Islet of Langerhans (tissue), 1 donor: ENCODE measurements around the gene SETD4.
"Not testable (repeated sequence)": the region's sequence is repeated elsewhere in the genome, so short reads cannot be mapped to it uniquely, and the experiment has no call there.

Experiments
- FAIRE-seq: peaks from one replicate; lab custom pipeline; 2011; peaks lifted over from hg19 to GRCh38; lab: Jason Lieb, UNC

The SETD4 gene

GRCh38 chr21:36077758-36078157 lies 17.4 kb upstream of the SETD4 start:
- no peak for FAIRE-seq

GRCh38 chr21:36076878-36077655 lies 16.7 kb upstream of the SETD4 start:
- no peak for FAIRE-seq

GRCh38 chr21:36075953-36076352 lies 15.6 kb upstream of the SETD4 start:
- no peak for FAIRE-seq

- FAIRE-seq: no peak
Measured at GRCh38 chr21:36075171-36075570, 14.8 kb upstream of the SETD4 start.

GRCh38 chr21:36073911-36074310 lies 13.6 kb upstream of the SETD4 start:
- FAIRE-seq: not testable (repeated sequence)

GRCh38 chr21:36073181-36073580 lies 12.9 kb upstream of the SETD4 start:
- no peak for FAIRE-seq

GRCh38 chr21:36072453-36073162 lies 12.3 kb upstream of the SETD4 start:
- FAIRE-seq: no peak

- no peak for FAIRE-seq
Measured at GRCh38 chr21:36070999-36071398, 10.7 kb upstream of the SETD4 start.

- no peak for FAIRE-seq
Measured at GRCh38 chr21:36069713-36070583, 9.6 kb upstream of the SETD4 start, which contains the start of gene CBR1. Gene CBR1, plus strand, starts transcription at chr21:36070024. Its CDS starts 92 bp downstream, at chr21:36070116.

GRCh38 chr21:36068748-36069398 lies 8.5 kb upstream of the SETD4 start:
- no peak for FAIRE-seq

GRCh38 chr21:36065497-36066036 lies 5.2 kb upstream of the SETD4 start:
- FAIRE-seq: no peak

- FAIRE-seq: no peak
Measured at GRCh38 chr21:36064085-36064460, 3.7 kb upstream of the SETD4 start.

- no peak for FAIRE-seq
Measured at GRCh38 chr21:36063375-36064084, 3.2 kb upstream of the SETD4 start.

- FAIRE-seq: no peak
Measured at GRCh38 chr21:36061445-36061844, 1.1 kb upstream of the SETD4 start.

GRCh38 chr21:36059823-36060158 lies 535 bp downstream of the SETD4 start:
- FAIRE-seq: no peak

GRCh38 chr21:36055551-36055950 lies 4.8 kb downstream of the SETD4 start:
- no peak for FAIRE-seq

GRCh38 chr21:36053715-36054062 lies 6.6 kb downstream of the SETD4 start:
- no peak for FAIRE-seq

GRCh38 chr21:36052860-36053714 lies 7.2 kb downstream of the SETD4 start:
- FAIRE-seq: no peak

GRCh38 chr21:36048357-36048756 lies 12.0 kb downstream of the SETD4 start:
- FAIRE-seq: no peak

- FAIRE-seq: no peak
Measured at GRCh38 chr21:36047139-36047538, 13.2 kb downstream of the SETD4 start.

GRCh38 chr21:36045993-36046392 lies 14.3 kb downstream of the SETD4 start:
- no peak for FAIRE-seq
